Adipocyte (in vitro differentiated cells): Measurements from ENCODE around the gene GRIA4.

Experiments
- DNase-seq: peaks from one replicate; pipeline ENCODE4 v3.0.0-alpha.2; 2015; ENCODE audit warnings: low read depth
- H3K27me3 ChIP-seq: replicated peaks from 2 replicates; pipeline ENCODE4 v1.7.0; 2013; ENCODE audit warnings: mild to moderate bottlenecking, low read length, moderate library complexity; ENCODE audit not compliant: control insufficient read depth, insufficient read depth
- H3K36me3 ChIP-seq: 2 replicates; pipeline ENCODE4 v1.7.0; 2013; ENCODE audit warnings: low read length, mild to moderate bottlenecking, moderate library complexity; ENCODE audit not compliant: control insufficient read depth, insufficient read depth, severe bottlenecking
- H3K4me1 ChIP-seq: 2 replicates; pipeline ENCODE4 v1.7.0; 2013; ENCODE audit warnings: mild to moderate bottlenecking, low read length, moderate library complexity; ENCODE audit not compliant: control insufficient read depth, insufficient read depth
- H3K4me3 ChIP-seq: 2 replicates; pipeline ENCODE4 v1.7.0; 2013; ENCODE audit warnings: mild to moderate bottlenecking, low read length, moderate library complexity
- H3K9ac ChIP-seq: 2 replicates; pipeline ENCODE4 v1.7.0; 2013; ENCODE audit warnings: mild to moderate bottlenecking, low read length, moderate library complexity
- H3K9me3 ChIP-seq: 2 replicates; pipeline ENCODE4 v1.7.0; 2013; ENCODE audit warnings: mild to moderate bottlenecking, low read length, moderate library complexity; ENCODE audit not compliant: control insufficient read depth

The GRIA4 gene

DNA sequence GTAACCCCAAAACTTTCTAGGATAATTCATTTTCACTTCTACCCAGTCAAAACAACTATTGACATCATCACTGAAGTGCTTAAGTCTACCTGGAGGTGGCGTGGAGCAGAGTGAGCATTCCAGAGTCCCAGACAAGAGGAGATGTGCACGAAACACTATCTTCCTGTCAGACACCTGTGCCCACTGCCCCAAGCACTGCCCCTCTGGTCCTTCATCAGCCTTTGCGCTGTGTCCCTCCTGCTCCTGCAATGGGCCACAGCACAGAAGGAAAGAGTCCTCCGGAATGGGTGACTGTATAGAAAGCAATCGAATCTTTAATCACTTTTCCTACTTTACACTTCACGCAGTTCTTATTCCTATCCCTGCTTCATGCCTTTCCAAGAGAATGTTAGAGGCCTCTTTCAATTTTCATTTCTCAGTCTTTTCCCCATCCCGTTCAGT is 512 bp upstream of the GRIA4 start:
- H3K36me3 ChIP-seq = no peaks in the 10 kb centered on the region
- H3K4me1 ChIP-seq = peaks cover 11% of the 10 kb centered on the region
- peaks cover 44% of the 10 kb centered on the region for H3K27me3 ChIP-seq
- peak; percentile 16 for DNase-seq
- no peaks in the 10 kb centered on the region for H3K9me3 ChIP-seq
- H3K9ac ChIP-seq = no peak overlapping the region
- H3K4me3 ChIP-seq = no peak overlapping the region

DNA sequence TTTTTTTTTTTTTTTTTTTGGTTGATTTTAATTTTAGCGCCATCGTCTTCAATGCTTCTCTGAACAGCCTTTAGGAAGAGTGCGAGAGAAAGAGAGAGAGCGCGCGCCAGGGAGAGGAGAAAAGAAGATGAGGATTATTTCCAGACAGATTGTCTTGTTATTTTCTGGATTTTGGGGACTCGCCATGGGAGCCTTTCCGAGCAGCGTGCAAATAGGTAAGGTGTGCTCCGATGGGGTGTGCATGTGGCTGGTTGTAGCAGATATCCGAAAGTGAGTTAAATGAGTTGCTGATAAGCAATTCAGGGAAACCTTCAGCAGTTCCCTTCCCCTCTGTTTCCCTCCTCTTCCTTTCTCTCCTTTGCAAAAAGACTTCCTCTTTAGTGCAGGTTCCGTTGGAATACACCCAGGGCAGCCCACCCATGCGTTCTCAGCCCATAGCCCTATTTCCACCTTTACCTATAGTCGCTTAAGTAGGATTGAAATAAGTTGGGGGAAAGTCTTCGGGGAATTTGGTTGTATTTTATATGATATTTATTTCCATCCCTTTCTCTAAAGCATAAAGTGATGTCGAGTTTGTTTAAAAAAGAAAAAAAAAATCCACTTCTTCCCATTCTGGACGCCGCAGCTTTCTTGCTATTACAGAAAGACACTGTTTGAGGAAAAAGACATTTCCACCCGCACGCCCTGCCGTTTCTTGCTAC is 1.1 kb downstream of the GRIA4 start:
- no peaks in the 10 kb centered on the region for H3K36me3 ChIP-seq
- no peaks in the 10 kb centered on the region for H3K9me3 ChIP-seq
- peaks cover 44% of the 10 kb centered on the region for H3K27me3 ChIP-seq
- peaks cover 11% of the 10 kb centered on the region for H3K4me1 ChIP-seq
- DNase-seq = peak; percentile 40
- no peak overlapping the region for H3K9ac ChIP-seq
- peak overlapping the region; percentile 72 for H3K4me3 ChIP-seq

DNA sequence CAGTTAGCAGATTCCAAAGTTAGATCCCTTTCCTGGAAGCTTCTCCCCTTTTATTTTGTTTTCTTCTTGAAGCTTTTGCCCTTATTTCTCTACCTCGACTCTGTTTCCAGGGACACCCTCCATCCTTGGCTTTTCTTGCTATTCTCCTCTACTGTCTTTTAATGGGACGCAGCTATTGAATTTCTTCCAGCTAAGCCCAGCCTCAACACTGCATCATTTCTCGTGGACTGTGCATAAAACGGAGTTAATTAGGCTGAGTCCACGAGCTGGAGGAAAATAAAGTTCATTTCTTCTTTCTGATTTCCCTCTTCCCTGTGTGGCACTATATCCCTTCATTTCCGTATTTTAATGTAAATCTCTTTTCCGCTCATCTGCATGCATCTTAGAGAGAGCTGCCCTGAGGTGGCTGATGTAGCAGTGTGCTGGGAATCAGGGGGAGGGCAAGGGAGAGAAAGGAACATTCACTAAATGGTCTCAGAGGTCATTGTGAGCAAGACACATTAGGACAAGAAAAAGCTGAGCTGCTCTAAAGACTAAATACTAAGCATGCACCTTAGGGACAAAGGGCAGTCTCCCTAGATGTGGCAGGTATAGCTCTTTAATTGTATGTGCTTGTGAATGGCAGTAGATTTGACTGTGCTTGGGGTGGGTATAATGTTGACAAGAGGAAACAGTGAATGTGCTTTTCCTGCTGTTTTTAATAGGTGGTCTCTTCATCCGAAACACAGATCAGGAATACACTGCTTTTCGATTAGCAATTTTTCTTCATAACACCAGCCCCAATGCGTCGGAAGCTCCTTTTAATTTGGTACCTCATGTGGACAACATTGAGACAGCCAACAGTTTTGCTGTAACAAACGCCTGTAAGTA is 1.9 kb downstream of the GRIA4 start:
- H3K4me3 ChIP-seq = no peak overlapping the region
- DNase-seq = peak; percentile 12
- no peaks in the 10 kb centered on the region for H3K9me3 ChIP-seq
- H3K9ac ChIP-seq = no peak overlapping the region
- H3K36me3 ChIP-seq = no peaks in the 10 kb centered on the region
- H3K4me1 ChIP-seq = peaks cover 11% of the 10 kb centered on the region
- H3K27me3 ChIP-seq = peaks cover 44% of the 10 kb centered on the region

DNA sequence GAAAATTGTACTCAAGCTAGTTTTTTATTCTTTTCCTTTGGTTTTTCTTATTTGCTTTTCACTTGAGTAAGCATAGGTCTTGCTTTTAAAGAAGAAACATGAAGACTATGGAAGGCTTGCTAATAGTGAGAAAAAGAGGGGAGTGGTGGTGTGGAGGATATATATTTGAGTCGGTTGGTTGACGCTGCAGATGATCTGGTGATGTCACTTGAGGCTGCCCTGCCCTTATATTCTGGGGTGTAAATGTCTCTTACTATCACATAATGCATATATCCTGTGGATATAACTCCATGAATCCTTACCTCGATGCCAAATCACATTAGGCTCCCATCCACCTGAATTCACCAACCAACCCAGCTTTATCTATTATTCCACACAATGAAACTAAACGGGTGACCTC is 2.9 kb downstream of the GRIA4 start:
- Histone ChIP-seq H3K4me3 (no peak overlapping the region), H3K9me3 (no peaks in the 10 kb centered on the region), H3K9ac (no peak overlapping the region), H3K4me1 (peaks cover 11% of the 10 kb centered on the region), H3K27me3 (peaks cover 44% of the 10 kb centered on the region), H3K36me3 (no peaks in the 10 kb centered on the region)
- no peak for DNase-seq

DNA sequence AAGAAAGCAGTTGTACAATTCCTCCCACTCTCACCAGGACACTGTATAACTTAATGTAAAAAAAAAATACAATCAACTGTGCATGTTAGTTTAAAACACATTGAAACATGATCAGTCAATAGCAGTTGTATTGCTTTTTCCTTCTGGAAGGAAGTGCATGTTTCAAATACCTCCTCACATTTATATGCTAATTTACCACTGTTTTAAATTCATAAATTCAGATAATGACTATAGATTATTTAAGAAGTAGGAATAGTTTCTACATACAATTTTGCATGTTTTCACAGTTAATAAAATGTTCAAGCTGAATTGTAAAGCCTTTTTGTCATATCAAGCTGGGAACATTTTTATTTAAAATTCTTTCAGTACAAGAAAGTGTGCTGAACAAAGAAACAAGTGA is 3.3 kb downstream of the GRIA4 start:
- Histone ChIP-seq H3K9me3 (no peaks in the 10 kb centered on the region), H3K36me3 (no peaks in the 10 kb centered on the region), H3K4me3 (no peak overlapping the region), H3K9ac (no peak overlapping the region), H3K27me3 (peaks cover 44% of the 10 kb centered on the region), H3K4me1 (peaks cover 11% of the 10 kb centered on the region)
- no peak for DNase-seq

DNA sequence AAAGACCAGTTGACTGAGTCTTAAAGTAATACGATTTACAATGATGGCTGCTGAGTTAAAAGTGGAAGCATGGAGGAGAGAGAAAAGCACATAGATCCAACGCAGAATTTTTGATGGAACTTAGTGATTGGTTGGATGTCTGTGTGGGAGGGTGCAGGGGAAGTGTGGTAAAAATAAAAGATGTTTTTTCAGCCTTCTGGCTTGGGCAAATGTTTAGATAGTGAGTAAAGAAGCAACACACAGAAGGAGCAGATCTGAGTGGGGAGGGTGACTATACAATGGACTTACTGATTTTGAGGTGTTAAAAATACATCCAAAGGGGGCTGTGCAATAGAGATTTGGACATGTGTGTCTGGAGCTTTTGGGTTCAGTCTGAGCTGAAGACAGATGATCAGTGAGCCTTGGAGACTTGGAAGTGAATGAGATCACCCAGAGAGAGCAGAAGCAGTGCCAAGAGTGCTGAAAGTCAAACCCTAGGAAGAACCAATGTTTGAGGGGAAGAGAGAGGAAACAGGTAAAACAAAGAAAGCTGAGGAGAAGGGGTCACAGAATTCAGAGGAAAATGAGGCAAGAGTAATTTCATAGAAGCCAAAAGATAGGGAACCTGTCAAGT is 8.6 kb downstream of the GRIA4 start:
- no peak for DNase-seq
- Histone ChIP-seq H3K4me3 (no peak overlapping the region), H3K9me3 (no peaks in the 10 kb centered on the region), H3K27me3 (no peaks in the 10 kb centered on the region), H3K4me1 (no peaks in the 10 kb centered on the region), H3K36me3 (no peaks in the 10 kb centered on the region), H3K9ac (no peak overlapping the region)

DNA sequence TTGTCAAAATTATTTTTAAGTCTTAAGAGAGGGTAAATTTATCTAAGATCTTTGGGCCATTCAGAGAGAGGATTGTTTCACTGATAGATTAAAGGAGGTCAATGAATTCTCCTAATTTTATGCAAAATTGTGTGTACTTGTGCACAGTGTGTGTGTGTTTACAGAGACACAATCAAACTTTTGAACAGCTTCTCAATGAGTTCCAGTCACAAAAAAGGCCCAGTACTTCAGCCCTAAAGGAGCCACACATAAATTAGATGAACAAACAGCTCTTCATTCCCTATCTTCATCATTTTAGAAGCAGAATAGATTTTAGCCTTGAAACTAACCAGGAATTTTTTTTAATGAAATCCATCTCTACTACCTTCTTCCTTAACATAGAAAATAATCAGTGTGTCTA is 9.7 kb downstream of the GRIA4 start:
- H3K9ac ChIP-seq = no peak overlapping the region
- H3K4me1 ChIP-seq = no peaks in the 10 kb centered on the region
- no peak for DNase-seq
- no peak overlapping the region for H3K4me3 ChIP-seq
- H3K36me3 ChIP-seq = no peaks in the 10 kb centered on the region
- H3K9me3 ChIP-seq = no peaks in the 10 kb centered on the region
- no peaks in the 10 kb centered on the region for H3K27me3 ChIP-seq

DNA sequence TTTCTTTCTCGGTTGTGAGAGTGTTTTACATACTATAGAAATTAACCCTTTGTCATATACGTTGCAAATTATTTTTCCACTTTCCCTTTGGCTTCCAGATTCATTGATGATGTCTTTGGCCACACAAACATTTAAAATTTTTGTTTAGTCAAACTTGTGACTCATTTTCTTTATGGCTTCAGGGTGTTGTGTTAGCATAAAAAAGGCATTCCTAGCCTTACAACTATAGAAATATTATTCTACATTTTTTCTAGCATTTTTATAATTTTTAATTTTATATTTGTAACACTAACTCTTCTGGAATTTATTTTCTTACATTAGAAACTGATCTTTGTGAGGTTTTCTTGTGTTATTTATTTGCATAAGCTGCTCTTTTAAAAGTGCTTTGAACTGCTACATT is 12.1 kb downstream of the GRIA4 start:
- H3K4me3 ChIP-seq = no peak overlapping the region
- no peaks in the 10 kb centered on the region for H3K27me3 ChIP-seq
- DNase-seq = peak; percentile 14
- H3K4me1 ChIP-seq = no peaks in the 10 kb centered on the region
- no peaks in the 10 kb centered on the region for H3K9me3 ChIP-seq
- no peak overlapping the region for H3K9ac ChIP-seq
- H3K36me3 ChIP-seq = no peaks in the 10 kb centered on the region

DNA sequence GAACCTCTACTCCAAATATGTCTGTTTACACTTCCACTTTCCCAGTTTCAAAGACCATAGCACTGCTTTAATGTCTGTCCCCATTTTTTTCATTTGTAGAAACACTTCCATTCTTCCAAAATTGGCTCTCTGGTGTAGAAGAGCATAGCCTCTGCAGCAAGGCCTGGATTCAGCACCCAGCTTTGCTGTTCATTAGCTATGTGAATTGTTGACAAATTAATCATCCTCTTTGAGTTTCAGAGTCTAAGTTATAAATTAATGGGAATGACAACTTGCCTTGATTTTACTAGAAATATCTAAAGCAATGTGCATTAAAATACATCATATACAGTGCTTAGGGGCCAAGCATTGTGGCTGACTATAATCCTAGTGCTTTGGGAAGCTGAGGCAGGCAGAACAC is 22.4 kb downstream of the GRIA4 start:
- no peaks in the 10 kb centered on the region for H3K9me3 ChIP-seq
- no peaks in the 10 kb centered on the region for H3K27me3 ChIP-seq
- H3K36me3 ChIP-seq = no peaks in the 10 kb centered on the region
- DNase-seq = no peak
- H3K4me3 ChIP-seq = no peak overlapping the region
- H3K4me1 ChIP-seq = no peaks in the 10 kb centered on the region
- H3K9ac ChIP-seq = no peak overlapping the region

DNA sequence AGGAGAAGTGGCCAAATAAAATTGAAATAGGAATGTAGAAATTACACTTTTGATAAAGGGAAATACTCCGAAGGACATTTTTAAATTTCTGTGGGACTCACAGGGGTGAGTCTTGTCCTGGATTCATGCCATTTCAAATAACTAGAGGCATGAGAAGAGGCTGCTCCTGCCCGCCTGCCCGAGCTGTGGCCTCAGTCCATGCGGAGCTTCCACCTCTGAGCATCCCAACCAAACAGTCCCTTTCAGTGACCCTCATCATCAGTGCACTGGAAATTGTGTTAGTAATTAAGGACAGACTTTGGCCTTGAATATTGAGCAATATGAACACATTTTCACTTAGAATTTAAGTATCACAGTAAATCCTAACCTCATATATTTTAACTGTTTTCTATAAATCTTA is 25.6 kb downstream of the GRIA4 start:
- no peak overlapping the region for H3K9ac ChIP-seq
- no peaks in the 10 kb centered on the region for H3K4me1 ChIP-seq
- H3K27me3 ChIP-seq = no peaks in the 10 kb centered on the region
- DNase-seq = peak; percentile 23
- no peak overlapping the region for H3K4me3 ChIP-seq
- no peaks in the 10 kb centered on the region for H3K9me3 ChIP-seq
- no peaks in the 10 kb centered on the region for H3K36me3 ChIP-seq

DNA sequence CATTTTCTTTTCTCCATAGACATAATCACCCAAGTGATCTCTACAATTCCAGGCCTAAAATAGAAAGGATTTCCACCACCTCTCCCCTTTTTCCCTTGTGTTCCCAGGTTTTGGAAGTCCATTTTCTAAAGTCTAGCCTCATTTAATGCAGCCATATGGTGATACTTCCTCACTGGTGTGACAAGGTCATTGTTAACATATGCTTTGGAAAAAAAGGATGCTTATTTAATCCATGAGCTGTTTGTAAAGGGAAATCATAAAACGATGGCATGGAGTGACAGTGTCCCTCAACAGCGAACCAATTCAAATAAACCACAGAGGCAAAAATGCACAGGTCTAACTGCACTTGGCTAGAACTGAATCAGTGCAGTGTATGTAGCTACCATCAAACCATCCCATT is 26.6 kb downstream of the GRIA4 start:
- H3K4me1 ChIP-seq = no peaks in the 10 kb centered on the region
- H3K36me3 ChIP-seq = no peaks in the 10 kb centered on the region
- no peak overlapping the region for H3K4me3 ChIP-seq
- no peaks in the 10 kb centered on the region for H3K27me3 ChIP-seq
- DNase-seq = no peak
- no peak overlapping the region for H3K9ac ChIP-seq
- no peaks in the 10 kb centered on the region for H3K9me3 ChIP-seq
